Mesendoderm (in vitro differentiated cells): ENCODE results near the gene PRKG2.

Experiments used
- DNase-seq: peaks from one replicate; pipeline ENCODE4 v3.0.0; 2013
- H2AK5ac ChIP-seq: 2 replicates; pipeline ENCODE4 v1.6.1; 2013; ENCODE audit warnings: low read length, inconsistent platforms
- H2BK120ac ChIP-seq: 2 replicates; pipeline ENCODE4 v1.6.1; 2013; ENCODE audit warnings: low read depth, mild to moderate bottlenecking, low read length, moderate library complexity, mixed read lengths
- H2BK15ac ChIP-seq: replicated peaks from 2 replicates; pipeline ENCODE4 v1.6.1; 2013; ENCODE audit warnings: low read depth, mild to moderate bottlenecking, moderate library complexity
- H2BK5ac ChIP-seq: 2 replicates; pipeline ENCODE4 v1.6.1; 2013; ENCODE audit warnings: low read length, inconsistent platforms
- H3K18ac ChIP-seq: 2 replicates; pipeline ENCODE4 v1.6.1; 2013; ENCODE audit warnings: mild to moderate bottlenecking, low read length, mixed read lengths
- H3K23ac ChIP-seq: one replicate; pipeline ENCODE4 v1.6.1; 2013; ENCODE audit warnings: low read length
- H3K27ac ChIP-seq: 2 replicates; pipeline ENCODE4 v1.5.1; 2013; ENCODE audit warnings: low read depth, mild to moderate bottlenecking, inconsistent platforms, low read length, moderate library complexity
- H3K27me3 ChIP-seq: 2 replicates; pipeline ENCODE4 v1.6.1; 2013; ENCODE audit warnings: low read length, control low read depth, mild to moderate bottlenecking, inconsistent platforms; ENCODE audit not compliant: insufficient read depth, poor library complexity
- H3K36me3 ChIP-seq: 2 replicates; pipeline ENCODE4 v1.6.1; 2013; ENCODE audit warnings: low read length, inconsistent platforms; ENCODE audit not compliant: control insufficient read depth, insufficient read depth
- H3K4ac ChIP-seq: one replicate; pipeline ENCODE4 v1.6.1; 2013; ENCODE audit warnings: low read depth, mild to moderate bottlenecking, low read length, moderate library complexity
- H3K4me1 ChIP-seq: 2 replicates; pipeline ENCODE4 v1.6.1; 2013; ENCODE audit warnings: low read depth, low read length, inconsistent platforms; ENCODE audit not compliant: control insufficient read depth
- H3K4me2 ChIP-seq: 2 replicates; pipeline ENCODE4 v1.6.1; 2013; ENCODE audit warnings: low read length
- H3K4me3 ChIP-seq: 2 replicates; pipeline ENCODE4 v1.5.1; 2013; ENCODE audit warnings: mild to moderate bottlenecking, low read length
- H3K56ac ChIP-seq: one replicate; pipeline ENCODE4 v1.6.1; 2013; ENCODE audit warnings: low read length
- H3K79me1 ChIP-seq: 2 replicates; pipeline ENCODE4 v1.6.1; 2013; ENCODE audit warnings: low read length, inconsistent platforms
- H3K79me2 ChIP-seq: 2 replicates; pipeline ENCODE4 v1.6.1; 2013; ENCODE audit warnings: mild to moderate bottlenecking, low read length; ENCODE audit not compliant: control insufficient read depth, insufficient read depth
- H3K9ac ChIP-seq: 2 replicates; pipeline ENCODE4 v1.6.1; 2013; ENCODE audit warnings: low read length, inconsistent platforms
- H4K5ac ChIP-seq: one replicate; pipeline ENCODE4 v1.6.1; 2013; ENCODE audit warnings: low read length
- H4K8ac ChIP-seq: one replicate; pipeline ENCODE4 v1.6.1; 2013; ENCODE audit warnings: low read depth, mild to moderate bottlenecking, control low read depth, low read length, moderate library complexity
- WGBS: extraction: QIAGEN DNeasy Blood & Tissue Kit; methylation state at CpG from one replicate; pipeline ENCODE4 v1.1.7; 2013; ENCODE audit warnings: low lambda C conversion rate, missing lambda C conversion rate; ENCODE audit not compliant: insufficient coverage; ENCODE audit errors: extremely low coverage; 5-methylcytosine and 5-hydroxymethylcytosine counted together

The PRKG2 gene

GRCh38 chr4:81120055-81120454 is 95.0 kb downstream of the PRKG2 start:
- Histone ChIP-seq H2BK5ac (no peak overlapping the region), H3K4me3 (no peak overlapping the region), H2BK120ac (no peak overlapping the region), H3K4me1 (no peaks in the 10 kb centered on the region), H4K5ac (no peak overlapping the region), H2BK15ac (no peak overlapping the region), H3K27me3 (no peaks in the 10 kb centered on the region), H3K79me1 (no peaks in the 10 kb centered on the region), H3K18ac (no peak overlapping the region), H3K9ac (no peak overlapping the region), H3K23ac (no peak overlapping the region), H3K36me3 (no peaks in the 10 kb centered on the region), H3K4ac (no peak overlapping the region), H2AK5ac (no peak overlapping the region), H3K4me2 (no peak overlapping the region), H3K56ac (no peak overlapping the region), H3K27ac (no peak overlapping the region), H4K8ac (no peak overlapping the region), H3K79me2 (no peaks in the 10 kb centered on the region)
- no CpG with 5 or more reads among the region's 5 CpGs for WGBS
- DNase-seq, result no peak

GRCh38 chr4:81118086-81118485 is 96.9 kb downstream of the PRKG2 start:
- Histone ChIP-seq H2BK15ac (no peak overlapping the region), H2BK5ac (no peak overlapping the region), H3K23ac (no peak overlapping the region), H3K79me1 (no peaks in the 10 kb centered on the region), H3K4me2 (no peak overlapping the region), H3K56ac (no peak overlapping the region), H3K9ac (no peak overlapping the region), H3K36me3 (no peaks in the 10 kb centered on the region), H3K4me1 (no peaks in the 10 kb centered on the region), H3K27ac (no peak overlapping the region), H3K4ac (no peak overlapping the region), H3K18ac (no peak overlapping the region), H3K27me3 (no peaks in the 10 kb centered on the region), H4K5ac (no peak overlapping the region), H2BK120ac (no peak overlapping the region), H4K8ac (no peak overlapping the region), H3K79me2 (no peaks in the 10 kb centered on the region), H3K4me3 (no peak overlapping the region), H2AK5ac (no peak overlapping the region)
- no peak for DNase-seq
- no CpG with 5 or more reads among the region's 7 CpGs for WGBS

DNA sequence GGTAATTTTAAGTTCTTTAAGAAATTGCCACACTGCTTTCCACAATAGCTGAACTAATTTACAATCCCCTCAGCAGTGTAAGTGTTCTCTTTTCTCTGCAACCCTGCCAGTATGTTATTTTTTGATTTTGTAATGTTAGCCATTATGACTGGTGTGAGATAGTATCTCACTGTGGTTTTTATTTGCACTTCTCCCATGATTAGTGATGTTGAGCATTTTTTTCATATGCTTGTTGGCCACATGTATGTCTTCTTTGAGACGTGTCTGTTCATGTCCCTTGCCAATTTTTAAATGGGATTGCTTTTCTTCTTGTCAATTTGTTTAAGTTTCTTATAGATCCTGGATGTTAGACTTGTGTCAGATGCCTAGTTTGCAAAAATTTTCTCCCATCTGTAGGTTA is 98.5 kb downstream of the PRKG2 start:
- no peaks in the 10 kb centered on the region for H3K79me2 ChIP-seq
- H3K4ac ChIP-seq, result no peak overlapping the region
- no peaks in the 10 kb centered on the region for H3K79me1 ChIP-seq
- no peak overlapping the region for H2BK15ac ChIP-seq
- no peak overlapping the region for H2BK120ac ChIP-seq
- no peak overlapping the region for H3K23ac ChIP-seq
- H3K9ac ChIP-seq, result no peak overlapping the region
- H2BK5ac ChIP-seq, result no peak overlapping the region
- no peak overlapping the region for H4K5ac ChIP-seq
- WGBS, result no CpG with 5 or more reads among the region's 1 CpG
- no peak overlapping the region for H3K27ac ChIP-seq
- no peak for DNase-seq
- H3K18ac ChIP-seq, result no peak overlapping the region
- no peak overlapping the region for H3K4me2 ChIP-seq
- no peak overlapping the region for H4K8ac ChIP-seq
- H3K4me1 ChIP-seq, result no peaks in the 10 kb centered on the region
- H2AK5ac ChIP-seq, result no peak overlapping the region
- H3K27me3 ChIP-seq, result no peaks in the 10 kb centered on the region
- H3K36me3 ChIP-seq, result no peaks in the 10 kb centered on the region
- no peak overlapping the region for H3K56ac ChIP-seq
- H3K4me3 ChIP-seq, result no peak overlapping the region

DNA sequence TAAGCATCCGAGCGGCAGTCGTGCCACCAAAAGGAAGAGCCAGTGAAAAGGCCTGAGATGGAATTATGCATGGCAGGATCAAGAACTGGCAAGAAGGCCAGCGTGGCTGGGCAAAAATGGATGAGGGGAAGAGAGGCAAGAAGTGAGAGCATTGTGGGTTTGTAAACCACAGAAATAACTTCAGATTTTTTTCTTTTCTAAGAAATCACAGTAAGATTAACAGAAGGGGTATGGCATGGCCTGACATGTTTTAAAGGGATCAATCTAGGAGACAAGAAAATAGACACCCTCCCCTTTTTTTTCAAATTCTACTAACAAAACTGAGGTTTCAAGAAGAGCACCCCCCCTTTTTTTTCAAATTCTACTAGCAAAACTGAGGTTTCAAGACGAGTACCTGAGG is 102.0 kb downstream of the PRKG2 start:
- no peak overlapping the region for H4K8ac ChIP-seq
- H3K4me2 ChIP-seq, result no peak overlapping the region
- H2AK5ac ChIP-seq, result no peak overlapping the region
- no peak overlapping the region for H2BK5ac ChIP-seq
- H3K4me3 ChIP-seq, result no peak overlapping the region
- no peak overlapping the region for H4K5ac ChIP-seq
- H3K18ac ChIP-seq, result no peak overlapping the region
- no CpG with 5 or more reads among the region's 5 CpGs for WGBS
- no peaks in the 10 kb centered on the region for H3K27me3 ChIP-seq
- no peak for DNase-seq
- H3K4ac ChIP-seq, result no peak overlapping the region
- no peak overlapping the region for H3K23ac ChIP-seq
- H3K79me1 ChIP-seq, result no peaks in the 10 kb centered on the region
- H2BK15ac ChIP-seq, result no peak overlapping the region
- H3K27ac ChIP-seq, result no peak overlapping the region
- H3K56ac ChIP-seq, result no peak overlapping the region
- H3K4me1 ChIP-seq, result no peaks in the 10 kb centered on the region
- no peak overlapping the region for H2BK120ac ChIP-seq
- no peak overlapping the region for H3K9ac ChIP-seq
- H3K79me2 ChIP-seq, result no peaks in the 10 kb centered on the region
- H3K36me3 ChIP-seq, result no peaks in the 10 kb centered on the region

- Histone ChIP-seq H4K5ac (no peak overlapping the region), H3K56ac (no peak overlapping the region), H3K4me3 (no peak overlapping the region), H2BK120ac (no peak overlapping the region), H3K4me1 (no peaks in the 10 kb centered on the region), H3K18ac (no peak overlapping the region), H3K27me3 (no peaks in the 10 kb centered on the region), H3K23ac (no peak overlapping the region), H3K36me3 (no peaks in the 10 kb centered on the region), H3K4me2 (no peak overlapping the region), H2AK5ac (no peak overlapping the region), H2BK15ac (no peak overlapping the region), H3K9ac (no peak overlapping the region), H3K27ac (no peak overlapping the region), H4K8ac (no peak overlapping the region), H2BK5ac (no peak overlapping the region), H3K79me2 (no peaks in the 10 kb centered on the region), H3K79me1 (no peaks in the 10 kb centered on the region), H3K4ac (no peak overlapping the region)
- no peak for DNase-seq
- no CpG with 5 or more reads among the region's 1 CpG for WGBS
These were observed 105.7 kb downstream of the PRKG2 start for GRCh38 chr4:81109356-81109755.

GRCh38 chr4:81106150-81106549 is 108.9 kb downstream of the PRKG2 start:
- H3K9ac ChIP-seq, result no peak overlapping the region
- H3K4me3 ChIP-seq, result no peak overlapping the region
- no peaks in the 10 kb centered on the region for H3K79me2 ChIP-seq
- no peak overlapping the region for H3K23ac ChIP-seq
- no peak overlapping the region for H3K4me2 ChIP-seq
- H4K8ac ChIP-seq, result no peak overlapping the region
- H3K27me3 ChIP-seq, result no peaks in the 10 kb centered on the region
- no peak overlapping the region for H3K27ac ChIP-seq
- H3K18ac ChIP-seq, result no peak overlapping the region
- WGBS, result no CpG with 5 or more reads among the region's 4 CpGs
- H2BK5ac ChIP-seq, result no peak overlapping the region
- H2AK5ac ChIP-seq, result no peak overlapping the region
- H3K36me3 ChIP-seq, result no peaks in the 10 kb centered on the region
- no peak overlapping the region for H3K56ac ChIP-seq
- H3K4ac ChIP-seq, result no peak overlapping the region
- H2BK120ac ChIP-seq, result no peak overlapping the region
- H3K4me1 ChIP-seq, result no peaks in the 10 kb centered on the region
- no peak overlapping the region for H4K5ac ChIP-seq
- no peak for DNase-seq
- H2BK15ac ChIP-seq, result no peak overlapping the region
- H3K79me1 ChIP-seq, result no peaks in the 10 kb centered on the region
